ENCODE results near the gene MUC7.

The MUC7 gene

GRCh38 chr4:70508801-70509200, 36.8 kb downstream of the MUC7 start:
- H3K4me1 ChIP-seq (ENCODE audit: insufficient read depth, low read length): no peaks in the 10 kb centered on the region
- no peaks in the 10 kb centered on the region for H3K9me3 ChIP-seq (ENCODE audit: control insufficient read depth, insufficient read depth, low read length)
- H3K9ac ChIP-seq (ENCODE audit: low read depth, low read length): no peak overlapping the region
- no peaks in the 10 kb centered on the region for H3K36me3 ChIP-seq (ENCODE audit: insufficient read depth, low read length)

GRCh38 chr4:70511365-70511764, 39.4 kb downstream of the MUC7 start:
- Histone ChIP-seq H3K36me3 (ENCODE audit: insufficient read depth, low read length) (no peaks in the 10 kb centered on the region), H3K9ac (ENCODE audit: low read depth, low read length) (no peak overlapping the region), H3K9me3 (ENCODE audit: control insufficient read depth, insufficient read depth, low read length) (no peaks in the 10 kb centered on the region), H3K4me1 (ENCODE audit: insufficient read depth, low read length) (no peaks in the 10 kb centered on the region)

GRCh38 chr4:70515367-70516250, 43.6 kb downstream of the MUC7 start:
- Histone ChIP-seq H3K4me1 (ENCODE audit: insufficient read depth, low read length) (no peaks in the 10 kb centered on the region), H3K36me3 (ENCODE audit: insufficient read depth, low read length) (no peaks in the 10 kb centered on the region), H3K9me3 (ENCODE audit: control insufficient read depth, insufficient read depth, low read length) (no peaks in the 10 kb centered on the region), H3K9ac (ENCODE audit: low read depth, low read length) (no peak overlapping the region)

GRCh38 chr4:70518269-70518668, 46.3 kb downstream of the MUC7 start, which contains the start of gene AMTN:
AMTN (plus strand) TSS chr4:70518569; CDS start chr4:70518778, 209 bp downstream.
- H3K9me3 ChIP-seq (ENCODE audit: control insufficient read depth, insufficient read depth, low read length): no peaks in the 10 kb centered on the region
- H3K4me1 ChIP-seq (ENCODE audit: insufficient read depth, low read length): no peaks in the 10 kb centered on the region
- no peaks in the 10 kb centered on the region for H3K36me3 ChIP-seq (ENCODE audit: insufficient read depth, low read length)
- H3K9ac ChIP-seq (ENCODE audit: low read depth, low read length): no peak within 1 kb of the TSS

- Histone ChIP-seq H3K9ac (ENCODE audit: low read depth, low read length) (no peak overlapping the region), H3K4me1 (ENCODE audit: insufficient read depth, low read length) (no peaks in the 10 kb centered on the region), H3K36me3 (ENCODE audit: insufficient read depth, low read length) (no peaks in the 10 kb centered on the region), H3K9me3 (ENCODE audit: control insufficient read depth, insufficient read depth, low read length) (no peaks in the 10 kb centered on the region)
Observed at GRCh38 chr4:70518716-70519115, 46.7 kb downstream of the MUC7 start.

- Histone ChIP-seq H3K36me3 (ENCODE audit: insufficient read depth, low read length) (no peaks in the 10 kb centered on the region), H3K4me1 (ENCODE audit: insufficient read depth, low read length) (no peaks in the 10 kb centered on the region), H3K9me3 (ENCODE audit: control insufficient read depth, insufficient read depth, low read length) (no peaks in the 10 kb centered on the region), H3K9ac (ENCODE audit: low read depth, low read length) (no peak overlapping the region)
Observed at GRCh38 chr4:70522626-70523025, 50.6 kb downstream of the MUC7 start.

- Histone ChIP-seq H3K9me3 (ENCODE audit: control insufficient read depth, insufficient read depth, low read length) (no peaks in the 10 kb centered on the region), H3K36me3 (ENCODE audit: insufficient read depth, low read length) (no peaks in the 10 kb centered on the region), H3K4me1 (ENCODE audit: insufficient read depth, low read length) (no peaks in the 10 kb centered on the region), H3K9ac (ENCODE audit: low read depth, low read length) (no peak overlapping the region)
Observed at GRCh38 chr4:70530997-70531396, 59.0 kb downstream of the MUC7 start.

- H3K36me3 ChIP-seq (ENCODE audit: insufficient read depth, low read length): no peaks in the 10 kb centered on the region
- H3K9me3 ChIP-seq (ENCODE audit: control insufficient read depth, insufficient read depth, low read length): no peaks in the 10 kb centered on the region
- no peaks in the 10 kb centered on the region for H3K4me1 ChIP-seq (ENCODE audit: insufficient read depth, low read length)
- no peak overlapping the region for H3K9ac ChIP-seq (ENCODE audit: low read depth, low read length)
Observed at GRCh38 chr4:70531981-70532380, 60.0 kb downstream of the MUC7 start.
